ENCODE measurements around the gene STX5. TPM values are rescaled to one million over a fixed set of nuclear protein-coding genes. Genes with fewer than 3 reads are reported as not detected.
A peak's percentile ranks its signal among the peaks of the same experiment; 100 is the strongest.

The STX5 gene
- total RNA-seq, 2 donors from 2014 or later = 36.9 to 37.3 TPM

DNA sequence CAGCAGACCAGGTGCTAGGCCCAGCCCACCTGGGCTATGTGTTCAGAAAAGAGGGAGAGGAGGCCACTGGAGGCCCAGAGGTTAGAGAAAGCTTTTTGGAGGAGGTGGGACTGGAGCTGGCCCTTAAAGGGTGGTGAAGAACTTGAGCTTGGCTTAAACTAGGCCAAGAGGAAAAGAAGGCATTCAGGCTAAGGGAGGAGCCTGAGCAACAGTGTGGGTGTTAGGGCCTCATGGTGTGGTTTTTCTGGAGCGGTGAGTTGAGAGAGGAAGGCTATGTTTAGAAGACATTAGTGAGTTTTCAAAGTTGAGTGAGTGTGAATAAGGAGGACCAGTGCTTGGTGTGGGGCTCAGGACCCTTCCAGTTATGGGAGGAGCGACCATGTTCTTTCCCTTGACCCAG is 54.5 kb downstream of the STX5 start:
- peaks cover 4% of the 10 kb centered on the region for H3K4me1 Mint-ChIP-seq
- H3K4me3 Mint-ChIP-seq = no peak overlapping the region
- Histone ChIP-seq H3K4me3 (ENCODE audit: low read length) (no peak overlapping the region), H3K36me3 (ENCODE audit: control insufficient read depth, insufficient read depth, low read length) (peaks cover 41% of the 10 kb centered on the region), H3K27ac (ENCODE audit: low read depth, low read length) (no peak overlapping the region), H3K9ac (ENCODE audit: extremely low read depth, low read length, poor library complexity, severe bottlenecking) (no peak overlapping the region), H3K4me1 (ENCODE audit: control insufficient read depth, insufficient read depth, low read length) (no peaks in the 10 kb centered on the region), H3K9me3 (ENCODE audit: control insufficient read depth, low read length) (no peaks in the 10 kb centered on the region), H3K27me3 (ENCODE audit: control insufficient read depth, insufficient read depth, low read length, poor library complexity, severe bottlenecking) (no peaks in the 10 kb centered on the region)
- 93% methylated on average over 2 of the region's 2 CpGs; no CpG with 5 or more reads in 1 of the 2 experiments for WGBS, 2 experiments (ENCODE audit: insufficient coverage in 1 of 2, insufficient read length in 1 of 2)
- peak overlapping the region; percentile 3 for H3K27ac Mint-ChIP-seq
- no peaks in the 10 kb centered on the region for H3K9me3 Mint-ChIP-seq
- DNase-seq = no peak
- peaks cover 65% of the 10 kb centered on the region for H3K36me3 Mint-ChIP-seq (ENCODE audit: low read depth)
- TF ChIP-seq, protein P1, sequence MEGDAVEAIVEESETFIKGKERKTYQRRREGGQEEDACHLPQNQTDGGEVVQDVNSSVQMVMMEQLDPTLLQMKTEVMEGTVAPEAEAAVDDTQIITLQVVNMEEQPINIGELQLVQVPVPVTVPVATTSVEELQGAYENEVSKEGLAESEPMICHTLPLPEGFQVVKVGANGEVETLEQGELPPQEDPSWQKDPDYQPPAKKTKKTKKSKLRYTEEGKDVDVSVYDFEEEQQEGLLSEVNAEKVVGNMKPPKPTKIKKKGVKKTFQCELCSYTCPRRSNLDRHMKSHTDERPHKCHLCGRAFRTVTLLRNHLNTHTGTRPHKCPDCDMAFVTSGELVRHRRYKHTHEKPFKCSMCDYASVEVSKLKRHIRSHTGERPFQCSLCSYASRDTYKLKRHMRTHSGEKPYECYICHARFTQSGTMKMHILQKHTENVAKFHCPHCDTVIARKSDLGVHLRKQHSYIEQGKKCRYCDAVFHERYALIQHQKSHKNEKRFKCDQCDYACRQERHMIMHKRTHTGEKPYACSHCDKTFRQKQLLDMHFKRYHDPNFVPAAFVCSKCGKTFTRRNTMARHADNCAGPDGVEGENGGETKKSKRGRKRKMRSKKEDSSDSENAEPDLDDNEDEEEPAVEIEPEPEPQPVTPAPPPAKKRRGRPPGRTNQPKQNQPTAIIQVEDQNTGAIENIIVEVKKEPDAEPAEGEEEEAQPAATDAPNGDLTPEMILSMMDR (conservative IDR thresholded peaks at IDR 0.05) = no peak
- H3K27me3 Mint-ChIP-seq (ENCODE audit: insufficient read depth) = no peaks in the 10 kb centered on the region

DNA sequence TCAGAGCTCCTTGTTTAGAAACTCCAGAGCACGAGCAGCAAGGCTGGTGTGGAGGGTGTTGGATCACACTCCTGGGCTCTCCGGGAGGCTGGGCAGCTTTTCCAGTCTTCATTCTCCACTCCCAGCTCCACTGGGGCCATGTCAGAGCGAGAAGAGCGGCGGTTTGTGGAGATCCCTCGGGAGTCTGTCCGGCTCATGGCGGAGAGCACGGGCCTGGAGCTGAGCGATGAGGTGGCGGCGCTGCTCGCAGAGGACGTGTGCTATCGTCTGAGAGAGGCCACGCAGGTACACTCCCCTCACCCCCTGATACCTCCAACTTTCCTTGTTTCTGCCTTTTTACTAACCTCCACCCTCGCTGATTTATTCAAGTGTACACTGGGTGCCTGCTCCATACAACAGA is 56.2 kb downstream of the STX5 start:
- DNase-seq = no peak
- no peaks in the 10 kb centered on the region for H3K9me3 Mint-ChIP-seq
- H3K36me3 Mint-ChIP-seq (ENCODE audit: low read depth) = peaks cover 53% of the 10 kb centered on the region
- H3K4me1 ChIP-seq (ENCODE audit: control insufficient read depth, insufficient read depth, low read length) = no peaks in the 10 kb centered on the region
- H3K9ac ChIP-seq (ENCODE audit: extremely low read depth, low read length, poor library complexity, severe bottlenecking) = no peak overlapping the region
- peak overlapping the region; percentile 26 for H3K27ac Mint-ChIP-seq
- H3K27me3 ChIP-seq (ENCODE audit: control insufficient read depth, insufficient read depth, low read length, poor library complexity, severe bottlenecking) = no peaks in the 10 kb centered on the region
- 94 to 99% methylated on average over 13 to 17 of the region's 17 CpGs for WGBS, 2 experiments (ENCODE audit: insufficient coverage in 1 of 2, insufficient read length in 1 of 2)
- H3K4me3 ChIP-seq (ENCODE audit: low read length) = no peak overlapping the region
- H3K9me3 ChIP-seq (ENCODE audit: control insufficient read depth, low read length) = no peaks in the 10 kb centered on the region
- no peaks in the 10 kb centered on the region for H3K27me3 Mint-ChIP-seq (ENCODE audit: insufficient read depth)
- H3K4me3 Mint-ChIP-seq = no peak overlapping the region
- TF ChIP-seq, protein P1 (conservative IDR thresholded peaks at IDR 0.05) = no peak
- H3K4me1 Mint-ChIP-seq = peaks cover 7% of the 10 kb centered on the region
- H3K36me3 ChIP-seq (ENCODE audit: control insufficient read depth, insufficient read depth, low read length) = peaks cover 32% of the 10 kb centered on the region
- H3K27ac ChIP-seq (ENCODE audit: low read depth, low read length) = no peak overlapping the region

DNA sequence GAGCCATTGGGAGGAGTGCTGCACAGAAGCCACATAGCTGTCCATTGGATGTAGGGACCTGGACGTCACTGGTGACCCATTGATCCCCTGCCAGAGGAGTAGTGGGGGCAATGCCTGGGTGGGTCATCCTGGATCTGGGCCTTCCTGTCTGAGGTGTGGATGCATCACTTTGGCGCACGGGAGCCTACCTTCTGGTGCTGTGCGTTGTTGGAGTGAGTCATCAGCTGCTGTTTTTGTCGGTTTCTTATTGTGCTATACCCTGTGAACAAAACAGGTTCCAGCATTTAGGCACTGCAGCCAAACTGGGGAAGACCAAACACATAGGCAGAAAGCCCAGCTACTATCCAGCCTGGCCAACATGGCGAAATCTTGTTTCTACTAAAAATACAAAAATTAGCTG is 57.4 kb downstream of the STX5 start:
- Histone ChIP-seq H3K27ac (ENCODE audit: low read depth, low read length) (no peak overlapping the region), H3K9ac (ENCODE audit: extremely low read depth, low read length, poor library complexity, severe bottlenecking) (no peak overlapping the region)
- H3K4me1 Mint-ChIP-seq = peaks cover 15% of the 10 kb centered on the region

More for the DNA sequence above, 57.4 kb downstream of the STX5 start:
- Mint-ChIP-seq H3K27me3 (ENCODE audit: insufficient read depth) (no peaks in the 10 kb centered on the region), H3K4me3 (no peak overlapping the region), H3K36me3 (ENCODE audit: low read depth) (peaks cover 45% of the 10 kb centered on the region), H3K9me3 (no peaks in the 10 kb centered on the region), H3K27ac (no peak overlapping the region)
- no peaks in the 10 kb centered on the region for H3K27me3 ChIP-seq (ENCODE audit: control insufficient read depth, insufficient read depth, low read length, poor library complexity, severe bottlenecking)
- 92 to 98% methylated on average over 5 to 6 of the region's 6 CpGs for WGBS, 2 experiments (ENCODE audit: insufficient coverage in 1 of 2, insufficient read length in 1 of 2)
- peaks cover 24% of the 10 kb centered on the region for H3K36me3 ChIP-seq (ENCODE audit: control insufficient read depth, insufficient read depth, low read length)
- no peak overlapping the region for H3K4me3 ChIP-seq (ENCODE audit: low read length)
- TF ChIP-seq, protein P1 (conservative IDR thresholded peaks at IDR 0.05) = no peak
- no peaks in the 10 kb centered on the region for H3K4me1 ChIP-seq (ENCODE audit: control insufficient read depth, insufficient read depth, low read length)
- DNase-seq = no peak
- H3K9me3 ChIP-seq (ENCODE audit: control insufficient read depth, low read length) = no peaks in the 10 kb centered on the region
